Measurements from ENCODE around the gene HOXB4.
A peak's percentile ranks its signal among the peaks of the same experiment; 100 is the strongest.

The HOXB4 gene

DNA sequence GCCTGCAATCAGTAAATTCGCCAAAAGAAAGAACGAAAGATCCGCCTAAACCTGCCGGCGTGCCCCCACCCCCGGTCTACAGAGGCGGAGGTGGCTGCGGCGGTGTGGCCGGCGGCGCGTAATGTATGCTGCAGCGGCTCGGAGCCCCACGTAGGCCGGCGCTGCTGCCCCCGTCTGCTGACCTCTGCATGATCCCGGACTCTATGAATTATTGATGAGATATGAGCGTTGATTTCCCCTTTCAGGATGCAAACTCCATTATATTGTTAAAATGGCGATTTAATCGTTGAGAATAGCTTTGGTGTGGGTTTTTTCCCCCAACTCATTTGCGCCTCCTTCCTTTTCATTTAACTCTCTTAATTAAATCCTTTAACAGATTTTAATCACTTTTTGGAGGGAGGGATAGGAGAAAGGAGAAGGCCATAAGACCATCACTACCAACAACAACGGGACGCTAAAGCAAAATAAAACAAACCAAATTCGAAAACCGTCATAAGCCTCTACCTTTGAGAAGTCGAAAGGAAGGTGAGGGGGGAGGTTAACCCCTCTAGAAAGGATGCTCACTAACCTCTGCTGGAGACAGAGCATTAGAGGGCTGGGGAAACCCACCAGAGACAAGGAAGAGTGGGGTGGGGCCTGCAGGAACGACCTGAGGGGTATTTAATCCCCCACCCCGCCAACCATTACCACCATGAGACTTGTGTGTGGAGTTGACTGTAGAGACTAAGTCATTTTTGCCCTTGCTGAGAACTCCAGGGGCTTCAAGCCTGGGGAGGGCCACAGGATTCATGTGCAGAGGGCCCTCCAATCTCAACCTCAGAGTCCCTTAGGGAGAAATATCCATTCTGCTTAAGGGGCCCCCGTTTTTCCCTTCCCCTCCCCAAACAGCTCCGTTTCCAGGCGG is 8.5 kb upstream of the HOXB4 start:
- DNase-seq (ENCODE audit: low read depth), result no peak
- in situ Hi-C loops (cut with HindIII; ENCODE audit: low sequenced_read_pairs), result no loop called here
- H3K4me3 ChIP-seq (ENCODE audit: low read depth, low read length), result peak overlapping the region; percentile 50
- TF ChIP-seq, protein P1, sequence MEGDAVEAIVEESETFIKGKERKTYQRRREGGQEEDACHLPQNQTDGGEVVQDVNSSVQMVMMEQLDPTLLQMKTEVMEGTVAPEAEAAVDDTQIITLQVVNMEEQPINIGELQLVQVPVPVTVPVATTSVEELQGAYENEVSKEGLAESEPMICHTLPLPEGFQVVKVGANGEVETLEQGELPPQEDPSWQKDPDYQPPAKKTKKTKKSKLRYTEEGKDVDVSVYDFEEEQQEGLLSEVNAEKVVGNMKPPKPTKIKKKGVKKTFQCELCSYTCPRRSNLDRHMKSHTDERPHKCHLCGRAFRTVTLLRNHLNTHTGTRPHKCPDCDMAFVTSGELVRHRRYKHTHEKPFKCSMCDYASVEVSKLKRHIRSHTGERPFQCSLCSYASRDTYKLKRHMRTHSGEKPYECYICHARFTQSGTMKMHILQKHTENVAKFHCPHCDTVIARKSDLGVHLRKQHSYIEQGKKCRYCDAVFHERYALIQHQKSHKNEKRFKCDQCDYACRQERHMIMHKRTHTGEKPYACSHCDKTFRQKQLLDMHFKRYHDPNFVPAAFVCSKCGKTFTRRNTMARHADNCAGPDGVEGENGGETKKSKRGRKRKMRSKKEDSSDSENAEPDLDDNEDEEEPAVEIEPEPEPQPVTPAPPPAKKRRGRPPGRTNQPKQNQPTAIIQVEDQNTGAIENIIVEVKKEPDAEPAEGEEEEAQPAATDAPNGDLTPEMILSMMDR (IDR thresholded peaks at IDR 0.05; ENCODE audit: low read depth, low read length, missing control alignments), result no peak

DNA sequence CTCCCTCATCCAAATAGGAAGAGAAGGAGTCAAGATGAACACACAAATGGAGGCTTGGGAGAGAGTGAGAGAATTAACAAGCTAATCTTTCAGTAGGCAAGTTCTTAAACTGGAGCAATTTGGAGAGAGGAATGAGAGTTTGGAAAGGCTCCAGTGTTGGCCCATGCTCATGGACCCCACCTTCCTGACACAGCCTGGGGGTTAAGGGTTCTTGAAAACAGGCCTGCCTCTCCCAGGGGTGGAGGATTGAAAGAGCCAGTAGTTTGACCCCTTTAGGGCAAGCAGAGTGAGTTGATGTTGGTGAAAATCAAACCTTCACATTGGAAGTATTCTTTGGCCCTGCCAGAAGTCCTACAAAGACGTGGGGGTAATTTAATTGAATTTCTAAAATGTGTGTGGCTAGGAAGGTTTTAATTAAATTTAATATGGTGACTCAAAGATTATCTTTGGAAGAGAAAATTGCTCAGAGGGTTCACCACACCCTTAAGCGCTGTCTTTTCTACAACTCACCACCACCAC is 6.1 kb upstream of the HOXB4 start:
- H3K4me3 ChIP-seq (ENCODE audit: low read depth, low read length), result peak overlapping the region; percentile 50
- in situ Hi-C loops (cut with HindIII; ENCODE audit: low sequenced_read_pairs), result no loop called here
- TF ChIP-seq, protein P1 (IDR thresholded peaks at IDR 0.05; ENCODE audit: low read depth, low read length, missing control alignments), result no peak
- DNase-seq (ENCODE audit: low read depth), result no peak

DNA sequence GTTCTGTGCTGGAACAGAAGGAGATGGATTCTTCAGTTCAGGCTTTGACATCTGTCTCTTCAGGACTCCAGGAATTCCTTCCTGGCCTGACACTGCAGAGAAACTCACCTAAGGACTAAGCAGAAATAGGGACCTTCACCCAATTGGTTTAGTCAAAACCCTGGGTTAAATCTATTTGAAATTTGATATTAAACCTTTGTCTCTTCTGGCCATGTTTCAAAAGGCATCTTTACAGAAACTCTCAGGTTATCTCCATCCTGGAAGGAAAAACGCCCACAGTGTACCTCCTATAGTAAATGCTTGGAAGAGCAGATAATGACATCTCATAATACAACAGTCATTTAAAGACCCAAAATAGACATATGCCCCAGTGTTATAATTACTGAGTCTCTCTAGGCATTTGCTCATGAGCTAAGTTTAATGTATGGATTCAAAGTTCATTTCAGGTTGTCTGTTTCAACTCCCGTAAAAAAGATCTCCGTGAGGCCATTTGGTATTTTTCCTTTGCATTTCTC is 5.6 kb upstream of the HOXB4 start:
- no peak for DNase-seq (ENCODE audit: low read depth)
- H3K4me3 ChIP-seq (ENCODE audit: low read depth, low read length), result no peak overlapping the region
- TF ChIP-seq, protein P1 (IDR thresholded peaks at IDR 0.05; ENCODE audit: low read depth, low read length, missing control alignments), result no peak
- in situ Hi-C loops (cut with HindIII; ENCODE audit: low sequenced_read_pairs), result no loop called here

DNA sequence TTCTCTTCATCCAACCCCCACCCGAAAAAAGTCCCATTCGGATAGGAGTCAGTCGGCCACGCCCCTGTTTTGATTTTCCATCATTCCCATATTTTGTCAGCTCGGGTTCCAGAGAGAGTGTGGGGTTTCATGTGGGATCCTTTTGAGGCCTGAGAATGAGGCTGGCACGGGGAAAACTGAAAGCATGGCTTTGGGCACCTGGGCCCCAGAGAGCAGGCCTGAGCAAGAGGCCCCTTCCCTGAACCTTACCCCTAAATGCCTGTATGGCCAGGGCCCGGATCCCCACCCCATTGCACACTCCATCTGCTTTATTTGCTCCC is 4.6 kb upstream of the HOXB4 start:
- in situ Hi-C loops (cut with HindIII; ENCODE audit: low sequenced_read_pairs), result no loop called here
- H3K4me3 ChIP-seq (ENCODE audit: low read depth, low read length), result peak overlapping the region; percentile 82
- DNase-seq (ENCODE audit: low read depth), result no peak
- TF ChIP-seq, protein P1 (IDR thresholded peaks at IDR 0.05; ENCODE audit: low read depth, low read length, missing control alignments), result no peak

DNA sequence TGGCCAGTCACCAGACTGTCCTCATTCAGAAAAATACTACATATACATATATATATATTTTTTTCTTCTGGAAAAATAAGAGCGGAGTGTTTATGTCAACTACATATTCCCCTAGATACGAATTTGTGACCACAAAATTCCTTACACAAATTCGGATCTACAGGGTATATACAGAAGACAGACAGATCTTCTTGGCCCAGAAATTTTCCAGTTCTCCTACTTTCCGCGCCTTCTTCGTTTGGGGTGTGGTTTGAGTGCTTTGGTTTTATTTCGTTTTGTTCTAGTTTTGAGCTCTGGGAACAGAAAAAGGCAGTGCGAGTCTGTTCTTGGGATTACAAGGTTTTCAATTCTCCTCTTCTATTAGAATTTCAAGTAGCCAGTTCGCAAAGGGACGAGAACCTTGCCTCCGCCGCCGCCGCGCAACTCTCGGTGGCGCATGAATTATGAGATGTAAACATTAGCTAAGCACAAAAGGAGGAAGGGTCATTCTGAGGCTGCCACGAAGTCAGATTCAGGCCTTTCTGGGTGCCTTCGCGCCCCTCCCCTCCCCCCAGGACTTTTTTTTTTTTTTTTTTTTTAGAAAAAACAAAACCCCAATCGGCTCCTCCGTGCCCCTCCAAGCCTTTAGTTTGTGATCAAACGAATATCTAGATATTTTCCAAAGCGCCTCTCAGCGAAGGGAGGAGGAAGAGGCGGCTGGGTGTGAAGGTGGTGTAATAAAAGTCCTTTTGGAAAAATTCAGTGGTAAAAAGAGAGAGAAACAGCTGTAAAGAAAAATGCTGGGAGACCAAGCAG is 1.8 kb upstream of the HOXB4 start:
- no peak for DNase-seq (ENCODE audit: low read depth)
- TF ChIP-seq, protein P1 (IDR thresholded peaks at IDR 0.05; ENCODE audit: low read depth, low read length, missing control alignments), result no peak
- in situ Hi-C loops (cut with HindIII; ENCODE audit: low sequenced_read_pairs), result no loop called here
- H3K4me3 ChIP-seq (ENCODE audit: low read depth, low read length), result peak overlapping the region; percentile 82

DNA sequence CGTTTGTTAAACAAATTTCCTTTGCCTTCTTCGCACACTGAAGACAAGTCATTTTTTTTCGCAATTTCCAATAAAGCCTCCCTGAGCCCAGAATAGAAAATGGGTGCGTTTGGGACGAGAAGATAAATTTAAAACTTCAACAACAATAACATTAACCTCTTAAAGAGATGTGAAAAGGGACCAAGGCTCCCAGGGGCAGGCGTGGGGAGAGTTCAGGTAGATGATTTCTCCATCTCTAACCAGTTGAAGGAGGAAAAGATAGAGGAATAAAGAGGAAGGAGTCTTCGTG is 1.3 kb upstream of the HOXB4 start:
- no peak for DNase-seq (ENCODE audit: low read depth)
- peak overlapping the region; percentile 82 for H3K4me3 ChIP-seq (ENCODE audit: low read depth, low read length)
- TF ChIP-seq, protein P1 (IDR thresholded peaks at IDR 0.05; ENCODE audit: low read depth, low read length, missing control alignments), result no peak
- in situ Hi-C loops (cut with HindIII; ENCODE audit: low sequenced_read_pairs), result no loop called here
